Urinary bladder (tissue), 4 donors: ENCODE results near the gene FLNB. TPM values are rescaled to one million over a fixed set of nuclear protein-coding genes. Genes with fewer than 3 reads are reported as not detected.

Experiments used
- DNase-seq: peaks from one replicate; pipeline ENCODE4 v3.0.0-alpha.2; 2015; ENCODE audit errors: extremely low spot score
- H3K27ac ChIP-seq: one replicate; pipeline ENCODE4 v1.5.1; 2013; ENCODE audit warnings: low read depth, mild to moderate bottlenecking, moderate library complexity
- H3K36me3 ChIP-seq: one replicate; pipeline ENCODE4 v1.6.1; 2013; ENCODE audit warnings: mild to moderate bottlenecking, moderate library complexity; ENCODE audit not compliant: insufficient read depth
- H3K4me1 ChIP-seq: one replicate; pipeline ENCODE4 v1.6.1; 2013; ENCODE audit warnings: mild to moderate bottlenecking, moderate library complexity; ENCODE audit not compliant: insufficient read depth
- H3K4me3 ChIP-seq: one replicate; pipeline ENCODE4 v1.5.1; 2013; ENCODE audit warnings: low read depth, low read length
- WGBS: extraction: QIAGEN DNeasy Blood & Tissue Kit; methylation state at CpG from one replicate; pipeline ENCODE4 v1.1.7; 2013; 5-methylcytosine and 5-hydroxymethylcytosine counted together
- polyA plus RNA-seq: library from polyadenylated mRNA; stranded (reverse); fragments of 200-250 nt; gene quantifications from one replicate; pipeline ENCODE4 v1.2.3, GENCODE V29; 2013
- total RNA-seq: library from RNA; depleted of rRNA; stranded (reverse); fragments of >200 nt; gene quantifications from one replicate; pipeline ENCODE4 v1.2.3, GENCODE V29; 2014
- donor health status: healthy with polysubstance abuse.
- donor health status: healthy.

FLNB gene
- total and polyA plus RNA-seq, 2 donors: 98.3 to 155 TPM

DNA sequence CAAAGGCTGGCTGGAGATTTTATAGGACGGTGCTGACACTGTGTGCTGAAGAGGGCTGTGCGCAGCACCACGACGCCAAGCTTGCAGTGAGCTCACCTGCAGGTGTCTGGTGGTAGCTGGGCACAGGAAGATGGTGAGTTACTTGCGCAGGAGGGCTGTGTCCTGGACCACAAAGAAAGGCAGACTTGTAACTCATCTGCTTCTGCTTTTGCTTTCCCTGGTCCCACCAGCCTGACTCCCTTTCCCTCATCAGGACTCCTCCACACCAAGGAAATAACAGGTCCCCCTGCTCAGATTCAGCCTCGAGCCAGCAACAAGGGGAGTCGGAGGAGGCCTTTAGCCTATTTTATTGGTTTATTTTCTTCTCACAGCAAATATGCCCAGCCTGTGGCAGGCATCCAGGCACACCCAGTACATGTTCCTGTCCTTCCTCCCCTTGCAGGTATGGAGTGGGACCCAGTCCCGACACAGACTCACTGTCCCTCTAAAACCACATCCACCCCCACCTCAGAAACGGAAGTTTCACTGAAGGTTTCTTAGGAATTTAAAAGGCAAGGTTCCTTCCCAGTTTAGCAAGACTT lies 35.6 kb upstream of the FLNB start:
- 51% methylated on average over 9 of the region's 9 CpGs for WGBS
- no peaks in the 10 kb centered on the region for H3K4me1 ChIP-seq
- DNase-seq: no peak
- H3K36me3 ChIP-seq: no peaks in the 10 kb centered on the region
- no peak overlapping the region for H3K27ac ChIP-seq
- H3K4me3 ChIP-seq: no peak overlapping the region

DNA sequence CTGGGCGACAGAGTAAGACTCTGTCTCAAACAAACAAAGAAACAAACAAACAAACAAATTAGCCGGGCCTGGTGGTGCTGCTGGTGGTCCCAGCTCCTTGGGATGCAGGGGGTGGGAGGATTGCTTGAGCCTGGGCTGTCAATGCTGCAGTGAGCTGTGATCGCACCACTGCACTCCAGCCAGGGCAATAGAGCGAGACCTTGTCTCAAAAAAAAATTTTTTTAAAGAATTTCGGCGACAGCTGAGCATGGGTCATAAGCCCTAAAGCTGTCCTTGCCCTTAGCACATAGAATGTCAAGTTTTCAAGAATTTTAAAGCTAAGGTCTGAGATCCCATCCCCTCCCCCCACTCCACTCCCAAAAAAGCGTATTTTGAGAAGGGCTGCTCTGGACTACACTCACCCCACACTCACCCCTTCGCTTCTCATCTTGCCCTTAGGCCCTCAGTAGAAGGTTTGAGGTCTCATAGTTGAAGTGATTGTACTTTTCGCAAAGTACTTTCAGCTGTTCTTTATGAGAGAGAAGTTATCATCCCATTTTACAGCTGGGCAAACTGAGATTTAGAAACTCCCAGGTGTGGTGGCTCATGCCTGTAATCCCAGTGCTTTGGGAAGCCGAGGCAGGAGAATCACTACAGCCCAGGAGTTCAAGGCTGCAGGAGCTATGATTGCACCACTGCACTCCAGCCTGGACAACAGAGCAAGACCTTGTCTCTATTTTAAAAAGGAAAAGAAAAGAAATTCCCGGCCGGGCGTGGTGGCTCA lies 34.3 kb upstream of the FLNB start:
- H3K36me3 ChIP-seq: no peaks in the 10 kb centered on the region
- H3K27ac ChIP-seq: peak overlapping the region; percentile 14
- no peak for DNase-seq
- WGBS: 96% methylated on average over 13 of the region's 13 CpGs
- H3K4me3 ChIP-seq: no peak overlapping the region
- H3K4me1 ChIP-seq: no peaks in the 10 kb centered on the region

- H3K27ac ChIP-seq: no peak overlapping the region
- no peaks in the 10 kb centered on the region for H3K36me3 ChIP-seq
- H3K4me3 ChIP-seq: no peak overlapping the region
- DNase-seq: no peak
- H3K4me1 ChIP-seq: no peaks in the 10 kb centered on the region
- 45% methylated on average over 6 of the region's 6 CpGs for WGBS
Observed at GRCh38 chr3:57974796-57975388, 33.3 kb upstream of the FLNB start.

- Histone ChIP-seq H3K4me3 (no peak overlapping the region), H3K4me1 (no peaks in the 10 kb centered on the region), H3K36me3 (no peaks in the 10 kb centered on the region), H3K27ac (no peak overlapping the region)
- no peak for DNase-seq
- WGBS: 46% methylated on average over 4 of the region's 4 CpGs
Observed at GRCh38 chr3:57977818-57978235, 30.4 kb upstream of the FLNB start.

- no peaks in the 10 kb centered on the region for H3K4me1 ChIP-seq
- no peak overlapping the region for H3K27ac ChIP-seq
- DNase-seq: no peak
- 73% methylated on average over 8 of the region's 8 CpGs for WGBS
- no peaks in the 10 kb centered on the region for H3K36me3 ChIP-seq
- H3K4me3 ChIP-seq: no peak overlapping the region
Observed at GRCh38 chr3:57978316-57978715, 29.9 kb upstream of the FLNB start.

DNA sequence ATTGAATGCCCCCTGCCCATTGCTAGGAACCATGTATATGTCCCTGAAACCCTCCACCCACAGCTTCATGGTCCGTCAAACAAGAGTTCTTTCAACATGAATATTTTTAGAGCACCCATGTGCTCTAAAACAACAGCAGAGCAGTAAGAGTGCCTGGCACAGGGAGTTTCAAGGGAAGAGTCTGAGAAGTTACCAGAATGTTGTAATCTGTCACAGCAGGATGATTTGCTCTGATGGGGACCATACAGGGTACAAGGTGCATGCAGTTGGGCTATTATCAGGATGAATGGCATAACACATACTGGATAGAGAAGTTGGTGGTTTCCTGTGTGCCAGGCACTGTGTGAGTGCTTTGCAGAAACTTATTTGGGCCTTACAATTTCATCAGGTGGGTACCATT lies 27.8 kb upstream of the FLNB start:
- WGBS: 87% methylated on average over 1 of the region's 1 CpG
- H3K4me1 ChIP-seq: no peaks in the 10 kb centered on the region
- H3K36me3 ChIP-seq: no peaks in the 10 kb centered on the region
- no peak overlapping the region for H3K4me3 ChIP-seq
- no peak for DNase-seq
- H3K27ac ChIP-seq: no peak overlapping the region

- DNase-seq: no peak
- Histone ChIP-seq H3K36me3 (no peaks in the 10 kb centered on the region), H3K4me1 (no peaks in the 10 kb centered on the region), H3K27ac (no peak overlapping the region), H3K4me3 (no peak overlapping the region)
- 83% methylated on average over 10 of the region's 10 CpGs for WGBS
Observed at GRCh38 chr3:57981483-57982087, 26.6 kb upstream of the FLNB start.

DNA sequence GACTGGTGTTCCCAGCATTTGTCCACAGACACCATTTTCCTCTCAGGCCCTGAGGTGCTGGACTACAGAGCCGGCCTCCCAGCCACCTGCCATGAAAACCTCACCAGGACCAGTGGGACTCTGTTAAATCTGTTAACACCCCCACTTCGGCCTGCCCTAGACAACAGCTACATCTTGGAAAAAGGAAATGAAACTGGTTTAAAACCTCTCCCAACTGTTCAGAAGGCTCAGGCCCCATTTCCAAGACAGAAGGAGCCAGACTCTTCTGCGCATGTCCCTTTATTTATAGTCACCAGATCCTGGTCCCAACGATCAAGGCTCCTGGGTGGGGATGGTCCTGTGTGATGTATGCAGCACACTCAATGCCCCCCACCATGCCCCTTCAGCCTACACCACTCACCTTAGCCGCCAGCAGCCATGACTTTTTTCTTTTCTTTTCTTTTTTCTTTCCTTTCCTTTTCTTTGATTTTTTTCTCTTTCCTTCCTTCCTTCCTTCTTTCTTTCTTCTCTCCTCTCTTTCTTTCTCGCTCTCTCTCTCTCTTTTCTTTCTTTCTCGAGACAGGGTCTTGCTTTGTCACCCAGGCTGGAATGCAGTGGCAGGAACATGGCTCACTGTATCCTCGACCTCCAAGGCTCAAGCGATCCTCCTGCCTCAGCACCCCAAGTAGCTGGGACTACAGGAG lies 25.5 kb upstream of the FLNB start:
- Histone ChIP-seq H3K4me3 (no peak overlapping the region), H3K4me1 (no peaks in the 10 kb centered on the region), H3K36me3 (no peaks in the 10 kb centered on the region), H3K27ac (no peak overlapping the region)
- DNase-seq: no peak
- 94% methylated on average over 9 of the region's 9 CpGs for WGBS

DNA sequence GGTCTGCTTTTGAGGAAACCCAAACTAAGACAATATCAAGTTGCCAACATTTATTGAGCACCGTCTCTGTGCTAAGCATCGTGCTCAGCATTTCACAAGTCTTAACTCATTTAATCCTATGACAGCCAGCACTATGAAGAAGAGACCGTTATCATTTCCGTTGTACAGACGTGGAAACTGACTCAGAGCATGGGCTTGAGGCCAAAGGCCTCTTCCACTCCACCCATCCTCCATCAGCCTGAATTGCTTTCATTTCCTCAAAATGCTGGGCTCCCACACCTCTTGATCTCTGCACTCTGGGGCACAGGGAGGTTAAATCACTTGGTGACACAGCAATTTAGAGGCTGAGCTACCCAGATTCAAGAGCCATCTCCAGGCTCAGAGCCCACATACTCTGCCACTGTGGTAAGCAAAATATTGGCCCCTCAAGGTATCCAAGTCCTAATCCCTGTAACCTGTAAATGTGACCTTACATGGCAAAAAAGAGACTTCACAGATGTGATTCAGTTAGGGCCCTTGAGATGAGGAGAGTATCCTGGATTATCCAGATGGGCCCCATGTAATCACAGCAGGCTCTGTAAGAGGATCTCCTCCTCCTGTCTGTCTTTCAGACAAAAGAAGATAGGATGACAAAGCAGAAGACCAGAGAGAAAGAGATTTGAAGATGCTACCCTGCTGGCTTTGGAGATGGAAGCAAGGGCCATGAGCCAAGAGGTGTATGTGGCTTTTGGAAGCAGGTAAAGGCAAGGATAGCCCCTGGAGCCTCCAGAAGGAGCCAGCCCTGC lies 24.3 kb upstream of the FLNB start:
- WGBS: under 1% methylated on average over 5 of the region's 5 CpGs
- no peak for DNase-seq
- no peaks in the 10 kb centered on the region for H3K36me3 ChIP-seq
- H3K27ac ChIP-seq: no peak overlapping the region
- no peak overlapping the region for H3K4me3 ChIP-seq
- H3K4me1 ChIP-seq: no peaks in the 10 kb centered on the region

DNA sequence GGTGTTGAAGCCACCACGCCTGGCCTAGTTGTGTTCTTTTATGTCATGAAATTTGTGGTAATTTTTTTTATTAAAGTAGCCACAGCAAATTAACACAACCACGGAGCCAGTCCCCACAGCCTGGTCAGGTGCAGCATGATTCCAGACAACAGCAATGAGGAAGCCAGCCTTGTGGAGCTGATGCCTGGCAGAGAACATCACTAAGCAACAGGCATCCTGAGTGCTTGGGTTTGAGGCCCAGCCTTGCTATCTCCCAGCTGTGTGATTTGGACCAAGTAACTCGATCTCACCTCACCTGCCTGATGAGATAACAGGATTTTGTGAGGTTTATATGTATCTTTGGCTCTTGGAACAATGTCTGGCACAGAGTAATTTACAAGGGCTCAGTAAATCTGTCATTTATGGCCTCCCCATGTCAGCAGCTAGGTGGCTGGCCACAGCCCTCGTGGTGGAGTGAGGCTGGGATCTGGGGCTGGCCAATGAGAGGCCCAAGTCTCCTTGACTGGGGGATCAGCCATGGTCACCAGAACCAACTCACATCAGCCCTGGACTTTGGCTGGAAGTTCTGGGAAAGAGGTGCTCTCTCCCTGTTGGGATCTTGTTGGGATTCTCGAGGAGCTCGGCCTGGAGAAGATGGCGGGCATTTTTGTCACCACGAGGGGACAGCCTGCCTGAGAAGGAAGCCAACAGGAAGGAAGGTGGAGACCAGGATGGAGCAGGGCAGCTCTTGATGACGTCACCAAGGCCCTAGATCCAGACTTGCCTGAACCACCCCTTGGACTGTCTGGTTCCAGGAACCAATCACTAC lies 22.8 kb upstream of the FLNB start:
- 87% methylated on average over 9 of the region's 9 CpGs for WGBS
- Histone ChIP-seq H3K36me3 (no peaks in the 10 kb centered on the region), H3K4me1 (no peaks in the 10 kb centered on the region), H3K27ac (no peak overlapping the region), H3K4me3 (no peak overlapping the region)
- DNase-seq: no peak

GRCh38 chr3:57985984-57986246 lies 22.3 kb upstream of the FLNB start:
- no peak overlapping the region for H3K27ac ChIP-seq
- WGBS: 98% methylated on average over 2 of the region's 2 CpGs
- H3K4me1 ChIP-seq: no peaks in the 10 kb centered on the region
- H3K4me3 ChIP-seq: no peak overlapping the region
- DNase-seq: no peak
- H3K36me3 ChIP-seq: no peaks in the 10 kb centered on the region

DNA sequence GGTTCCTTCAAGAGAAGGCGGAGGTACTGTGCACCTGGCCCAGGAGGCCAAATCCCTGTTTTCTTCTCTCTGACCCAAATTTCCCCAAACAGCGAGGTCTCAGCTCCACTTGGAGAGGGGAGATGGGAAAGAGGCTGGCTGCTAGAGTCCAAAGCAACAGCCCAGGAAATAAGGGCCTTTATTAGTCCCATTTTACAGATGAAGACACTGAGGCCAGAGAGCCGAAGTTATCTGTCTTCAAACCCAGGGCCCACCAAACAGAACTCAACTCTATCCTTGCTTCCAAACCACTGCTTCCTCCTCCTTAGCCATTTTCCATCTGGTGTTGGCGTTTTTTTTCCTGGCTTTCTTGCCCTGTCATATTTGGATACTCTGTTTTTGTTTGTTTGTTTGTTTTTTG lies 22.0 kb upstream of the FLNB start:
- H3K4me1 ChIP-seq: no peaks in the 10 kb centered on the region
- no peaks in the 10 kb centered on the region for H3K36me3 ChIP-seq
- no peak overlapping the region for H3K27ac ChIP-seq
- no peak overlapping the region for H3K4me3 ChIP-seq
- 98% methylated on average over 4 of the region's 4 CpGs for WGBS
- DNase-seq: no peak
